Endodermal cell (in vitro differentiated cells): Measurements from ENCODE around the gene MICU1. TPM values are rescaled to one million over a fixed set of nuclear protein-coding genes. Genes with fewer than 3 reads are reported as not detected.
A peak's percentile ranks its signal among the peaks of the same experiment; 100 is the strongest.

Experiments used
- DNase-seq: peaks from one replicate; pipeline ENCODE4 v3.0.0-alpha.2; 2017
- H3K27ac ChIP-seq: 2 replicates; pipeline ENCODE4 v1.5.1; 2013; ENCODE audit warnings: mild to moderate bottlenecking, low read depth, low read length, moderate library complexity
- H3K27me3 ChIP-seq: 2 replicates; pipeline ENCODE4 v1.6.1; 2013; ENCODE audit warnings: mild to moderate bottlenecking, low read length, moderate library complexity; ENCODE audit not compliant: insufficient read depth, control insufficient read depth, poor library complexity, severe bottlenecking
- H3K36me3 ChIP-seq: 2 replicates; pipeline ENCODE4 v1.7.0; 2013; ENCODE audit warnings: mild to moderate bottlenecking, low read length, moderate library complexity; ENCODE audit not compliant: control insufficient read depth, insufficient read depth
- H3K4me1 ChIP-seq: one replicate; pipeline ENCODE4 v1.7.0; 2013; ENCODE audit warnings: low read length; ENCODE audit not compliant: control insufficient read depth, insufficient read depth
- H3K4me3 ChIP-seq: 2 replicates; pipeline ENCODE4 v1.5.1; 2013; ENCODE audit warnings: mild to moderate bottlenecking, low read length, moderate library complexity
- H3K9ac ChIP-seq: 2 replicates; pipeline ENCODE4 v1.6.1; 2013; ENCODE audit warnings: mild to moderate bottlenecking, low read length, moderate library complexity; ENCODE audit not compliant: poor library complexity, severe bottlenecking; ENCODE audit errors: extremely low read depth
- H3K9me3 ChIP-seq: 2 replicates; pipeline ENCODE4 v1.6.1; 2013; ENCODE audit warnings: mild to moderate bottlenecking, low read length, moderate library complexity; ENCODE audit not compliant: control insufficient read depth
- H3K27ac Mint-ChIP-seq: 2 replicates; pipeline ENCODE4 v1.8.0; 2020; ENCODE audit warnings: mixed read lengths
- H3K27me3 Mint-ChIP-seq: 2 replicates; pipeline ENCODE4 v1.8.0; 2021; ENCODE audit warnings: mild to moderate bottlenecking, mixed read lengths; ENCODE audit not compliant: insufficient read depth
- H3K36me3 Mint-ChIP-seq: 2 replicates; pipeline ENCODE4 v1.8.0; 2020; ENCODE audit warnings: low read depth, mixed read lengths
- H3K4me1 Mint-ChIP-seq: 2 replicates; pipeline ENCODE4 v1.8.0; 2020; ENCODE audit warnings: mixed read lengths
- H3K4me3 Mint-ChIP-seq: 2 replicates; pipeline ENCODE4 v1.8.0; 2020; ENCODE audit warnings: mild to moderate bottlenecking, moderate library complexity, mixed read lengths
- H3K9me3 Mint-ChIP-seq: 2 replicates; pipeline ENCODE4 v1.8.0; 2020; ENCODE audit warnings: mild to moderate bottlenecking, mixed read lengths
- WGBS, 2 experiments: methylation state at CpG; one replicate each; pipeline versions ENCODE4 v1.1.5 to v1.1.7; 2013; ENCODE audit warnings: missing lambda C conversion rate in 2 of 2, mixed read lengths in 1 of 2; ENCODE audit not compliant: insufficient coverage in 1 of 2, insufficient read length in 1 of 2; 5-methylcytosine and 5-hydroxymethylcytosine counted together
- total RNA-seq, 2 donors: library from RNA; stranded (reverse); fragmentation: NEBNext Ultra II Directional in 1 of 2; extraction: Animal tissue kit (Norgen Biotek cat#: 25700) in 1 of 2; gene quantifications; 2 replicates in 1 of 2; 3 replicates in 1 of 2; pipeline ENCODE4 v1.2.1, GENCODE V29; 2021
- TF ChIP-seq, protein P1 (sequence below): fragments of 200-600 bp; sonication (generic); conservative IDR thresholded peaks from 2 replicates; pipeline ENCODE4 v1.5.0; 2021; ENCODE audit warnings: antibody characterized with exemption, mild to moderate bottlenecking

The MICU1 gene
- total RNA-seq, 2 donors from 2014 or later, result 41.9 to 54.9 TPM

DNA sequence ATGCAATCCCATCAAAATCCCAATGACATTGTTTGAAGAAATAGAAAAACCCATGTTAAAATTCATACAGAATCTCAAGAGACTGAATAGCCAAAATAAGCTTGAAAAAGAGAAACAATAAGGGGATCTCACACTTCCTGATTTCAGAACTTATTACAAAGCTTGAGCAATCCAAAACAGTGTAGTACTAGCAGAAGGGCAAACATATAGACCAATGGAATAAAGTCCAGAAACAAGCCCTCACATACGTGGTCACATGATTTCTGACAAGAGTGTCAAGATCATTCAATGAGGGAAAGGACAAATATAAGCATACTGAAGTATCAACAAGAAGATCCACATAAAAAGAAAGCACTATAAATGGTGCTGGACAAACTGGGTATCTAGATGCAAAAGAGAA is 31.9 kb downstream of the MICU1 start:
- H3K4me1 ChIP-seq, result no peaks in the 10 kb centered on the region
- H3K36me3 Mint-ChIP-seq, result peaks cover 10% of the 10 kb centered on the region
- H3K4me3 ChIP-seq, result no peak overlapping the region
- no peak overlapping the region for H3K27ac ChIP-seq
- peaks cover 3% of the 10 kb centered on the region for H3K36me3 ChIP-seq
- H3K9me3 ChIP-seq, result peaks cover 16% of the 10 kb centered on the region
- WGBS, 2 experiments, result 88 to 100% methylated on average over 1 of the region's 1 CpG
- H3K9me3 Mint-ChIP-seq, result peaks cover 13% of the 10 kb centered on the region
- TF ChIP-seq, protein P1, sequence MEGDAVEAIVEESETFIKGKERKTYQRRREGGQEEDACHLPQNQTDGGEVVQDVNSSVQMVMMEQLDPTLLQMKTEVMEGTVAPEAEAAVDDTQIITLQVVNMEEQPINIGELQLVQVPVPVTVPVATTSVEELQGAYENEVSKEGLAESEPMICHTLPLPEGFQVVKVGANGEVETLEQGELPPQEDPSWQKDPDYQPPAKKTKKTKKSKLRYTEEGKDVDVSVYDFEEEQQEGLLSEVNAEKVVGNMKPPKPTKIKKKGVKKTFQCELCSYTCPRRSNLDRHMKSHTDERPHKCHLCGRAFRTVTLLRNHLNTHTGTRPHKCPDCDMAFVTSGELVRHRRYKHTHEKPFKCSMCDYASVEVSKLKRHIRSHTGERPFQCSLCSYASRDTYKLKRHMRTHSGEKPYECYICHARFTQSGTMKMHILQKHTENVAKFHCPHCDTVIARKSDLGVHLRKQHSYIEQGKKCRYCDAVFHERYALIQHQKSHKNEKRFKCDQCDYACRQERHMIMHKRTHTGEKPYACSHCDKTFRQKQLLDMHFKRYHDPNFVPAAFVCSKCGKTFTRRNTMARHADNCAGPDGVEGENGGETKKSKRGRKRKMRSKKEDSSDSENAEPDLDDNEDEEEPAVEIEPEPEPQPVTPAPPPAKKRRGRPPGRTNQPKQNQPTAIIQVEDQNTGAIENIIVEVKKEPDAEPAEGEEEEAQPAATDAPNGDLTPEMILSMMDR, result no peak
- H3K4me3 Mint-ChIP-seq, result no peak overlapping the region
- H3K27ac Mint-ChIP-seq, result no peak overlapping the region
- no peak overlapping the region for H3K9ac ChIP-seq
- DNase-seq, result no peak
- H3K27me3 ChIP-seq, result no peaks in the 10 kb centered on the region
- H3K27me3 Mint-ChIP-seq, result no peaks in the 10 kb centered on the region
- H3K4me1 Mint-ChIP-seq, result peaks cover 3% of the 10 kb centered on the region

DNA sequence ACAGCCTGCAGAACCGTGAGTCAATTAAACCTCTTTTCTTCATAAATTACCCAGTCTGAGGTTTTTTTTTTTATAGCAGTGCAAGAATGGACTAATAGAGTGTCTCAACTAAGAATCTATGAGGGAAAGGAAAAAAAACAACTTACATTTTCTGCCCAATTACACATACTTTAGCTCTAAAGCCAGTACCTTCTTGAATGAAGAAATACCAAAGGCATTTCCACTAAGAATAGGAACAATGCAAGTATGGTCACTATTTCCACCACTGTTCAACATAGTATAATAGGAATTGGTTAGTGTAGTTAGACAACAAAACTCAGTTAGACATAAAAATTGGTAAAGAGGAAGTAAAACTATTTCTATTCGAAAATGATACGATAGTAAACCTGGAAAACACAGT is 37.6 kb downstream of the MICU1 start:
- Mint-ChIP-seq H3K9me3 (peaks cover 10% of the 10 kb centered on the region), H3K4me1 (no peaks in the 10 kb centered on the region), H3K4me3 (no peak overlapping the region), H3K36me3 (peaks cover 8% of the 10 kb centered on the region), H3K27me3 (no peaks in the 10 kb centered on the region), H3K27ac (peak overlapping the region; percentile 19)
- 99 to 100% methylated on average over 2 to 3 of the region's 3 CpGs for WGBS, 2 experiments
- H3K27ac ChIP-seq, result no peak overlapping the region
- TF ChIP-seq, protein P1, result no peak
- DNase-seq, result no peak
- H3K9me3 ChIP-seq, result peaks cover 14% of the 10 kb centered on the region
- no peak overlapping the region for H3K9ac ChIP-seq
- no peaks in the 10 kb centered on the region for H3K4me1 ChIP-seq
- H3K27me3 ChIP-seq, result no peaks in the 10 kb centered on the region
- H3K4me3 ChIP-seq, result no peak overlapping the region
- no peaks in the 10 kb centered on the region for H3K36me3 ChIP-seq

DNA sequence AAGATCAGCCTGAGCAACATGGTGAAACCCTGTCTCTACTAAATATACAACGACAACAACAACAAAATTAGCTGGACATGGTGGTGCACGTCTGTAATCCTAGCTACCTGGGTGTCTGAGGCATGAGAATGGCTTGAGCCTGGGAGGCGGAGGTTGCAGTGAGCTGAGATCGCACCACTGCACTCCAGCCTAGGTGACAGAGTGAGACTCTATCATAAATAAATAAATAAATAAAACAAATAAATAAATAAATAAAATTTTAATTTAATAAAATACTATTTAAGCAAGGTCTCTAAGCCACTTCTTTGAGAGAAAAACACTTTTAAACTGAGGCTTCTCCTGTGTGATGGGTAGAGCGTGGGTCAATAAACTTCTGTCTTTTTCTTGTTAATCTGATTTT is 38.3 kb downstream of the MICU1 start:
- Histone ChIP-seq H3K27ac (no peak overlapping the region), H3K4me1 (no peaks in the 10 kb centered on the region), H3K36me3 (no peaks in the 10 kb centered on the region), H3K27me3 (no peaks in the 10 kb centered on the region), H3K4me3 (no peak overlapping the region), H3K9me3 (peaks cover 7% of the 10 kb centered on the region), H3K9ac (no peak overlapping the region)
- H3K4me3 Mint-ChIP-seq, result no peak overlapping the region
- WGBS, 2 experiments, result 96 to 100% methylated on average over 1 to 5 of the region's 5 CpGs
- H3K4me1 Mint-ChIP-seq, result no peaks in the 10 kb centered on the region
- DNase-seq, result no peak
- TF ChIP-seq, protein P1, result no peak
- peaks cover 4% of the 10 kb centered on the region for H3K36me3 Mint-ChIP-seq
- no peak overlapping the region for H3K27ac Mint-ChIP-seq
- peaks cover 5% of the 10 kb centered on the region for H3K9me3 Mint-ChIP-seq
- H3K27me3 Mint-ChIP-seq, result no peaks in the 10 kb centered on the region
